GM19240 (cell line): ENCODE results near the gene PACSIN1.

Source experiments
- DNase-seq: peaks from one replicate; pipeline ENCODE4 v3.0.0; 2011; ENCODE audit warnings: low spot score; ENCODE audit not compliant: insufficient read length

The PACSIN1 gene

GRCh38 chr6:34514593-34515472 is 49.0 kb downstream of the PACSIN1 start:
- DNase-seq: no peak

- DNase-seq: no peak
Observed at GRCh38 chr6:34515473-34516387, 49.9 kb downstream of the PACSIN1 start.

- no peak for DNase-seq
Observed at GRCh38 chr6:34516391-34517324, 50.8 kb downstream of the PACSIN1 start.

- DNase-seq: no peak
Observed at GRCh38 chr6:34517461-34517881, 51.6 kb downstream of the PACSIN1 start.

- no peak for DNase-seq
Observed at GRCh38 chr6:34517966-34518365, 52.1 kb downstream of the PACSIN1 start.

- DNase-seq: no peak
Observed at GRCh38 chr6:34518669-34519365, 52.9 kb downstream of the PACSIN1 start.

GRCh38 chr6:34519971-34520644 is 54.2 kb downstream of the PACSIN1 start:
- no peak for DNase-seq

GRCh38 chr6:34520645-34521462 is 55.0 kb downstream of the PACSIN1 start:
- DNase-seq: no peak

GRCh38 chr6:34521463-34522285 is 55.8 kb downstream of the PACSIN1 start:
- DNase-seq: no peak

GRCh38 chr6:34522761-34523160 is 56.9 kb downstream of the PACSIN1 start:
- no peak for DNase-seq

- no peak for DNase-seq
Observed at GRCh38 chr6:34523441-34524206, 57.7 kb downstream of the PACSIN1 start.

- DNase-seq: no peak
Observed at GRCh38 chr6:34524499-34524898, 58.6 kb downstream of the PACSIN1 start.

- no peak for DNase-seq
Observed at GRCh38 chr6:34524971-34525370, 59.1 kb downstream of the PACSIN1 start.

- no peak for DNase-seq
Observed at GRCh38 chr6:34525431-34526175, 59.7 kb downstream of the PACSIN1 start.

- DNase-seq: no peak
Observed at GRCh38 chr6:34526241-34526972, 60.5 kb downstream of the PACSIN1 start.
